ENCODE measurements around the gene ITGB4.

The ITGB4 gene

DNA sequence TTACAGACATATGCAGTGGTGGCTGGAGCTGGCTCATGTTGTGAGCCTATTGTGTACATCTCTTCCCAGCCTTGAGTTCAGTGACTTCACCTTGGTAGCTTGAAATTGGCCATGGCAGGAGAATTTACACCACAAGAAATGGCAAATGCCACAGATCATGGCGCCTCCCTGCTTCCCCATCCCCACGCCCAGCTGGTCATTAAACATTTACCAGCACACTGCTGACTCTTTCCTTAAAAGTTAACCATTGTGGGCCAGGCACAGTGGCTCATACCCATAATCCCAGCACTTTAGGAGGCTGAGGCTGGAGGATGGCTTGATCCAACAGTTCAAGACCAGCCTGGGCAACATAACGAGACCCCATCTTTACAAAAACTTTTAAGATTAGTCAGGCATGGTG is 22.6 kb upstream of the ITGB4 start:
- DNase-seq = no peak

- no peak for DNase-seq
These were observed 20.0 kb upstream of the ITGB4 start for GRCh38 chr17:75701288-75701687.

DNA sequence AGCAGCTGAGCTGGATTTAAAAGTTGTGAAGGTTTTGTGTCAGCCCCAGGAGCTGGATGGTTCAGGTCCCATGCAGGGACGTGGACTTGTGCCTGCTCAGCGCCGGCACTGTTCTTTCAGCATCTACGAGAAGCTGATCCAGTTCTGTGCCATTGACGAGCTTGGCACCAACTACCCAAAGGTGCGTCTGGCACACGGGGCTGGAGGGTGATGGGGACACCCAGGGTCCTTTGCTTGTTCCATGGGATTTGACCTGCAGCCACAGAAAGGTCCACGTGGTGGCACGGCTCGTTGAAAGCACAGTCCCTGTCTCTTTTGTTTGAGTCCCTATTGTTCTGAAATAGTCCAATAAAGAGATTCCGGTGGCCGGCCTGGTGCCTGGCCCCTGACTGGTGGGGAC is 18.1 kb upstream of the ITGB4 start:
- no peak for DNase-seq

- DNase-seq = no peak
These were observed 17.7 kb upstream of the ITGB4 start for GRCh38 chr17:75703591-75703990.

DNA sequence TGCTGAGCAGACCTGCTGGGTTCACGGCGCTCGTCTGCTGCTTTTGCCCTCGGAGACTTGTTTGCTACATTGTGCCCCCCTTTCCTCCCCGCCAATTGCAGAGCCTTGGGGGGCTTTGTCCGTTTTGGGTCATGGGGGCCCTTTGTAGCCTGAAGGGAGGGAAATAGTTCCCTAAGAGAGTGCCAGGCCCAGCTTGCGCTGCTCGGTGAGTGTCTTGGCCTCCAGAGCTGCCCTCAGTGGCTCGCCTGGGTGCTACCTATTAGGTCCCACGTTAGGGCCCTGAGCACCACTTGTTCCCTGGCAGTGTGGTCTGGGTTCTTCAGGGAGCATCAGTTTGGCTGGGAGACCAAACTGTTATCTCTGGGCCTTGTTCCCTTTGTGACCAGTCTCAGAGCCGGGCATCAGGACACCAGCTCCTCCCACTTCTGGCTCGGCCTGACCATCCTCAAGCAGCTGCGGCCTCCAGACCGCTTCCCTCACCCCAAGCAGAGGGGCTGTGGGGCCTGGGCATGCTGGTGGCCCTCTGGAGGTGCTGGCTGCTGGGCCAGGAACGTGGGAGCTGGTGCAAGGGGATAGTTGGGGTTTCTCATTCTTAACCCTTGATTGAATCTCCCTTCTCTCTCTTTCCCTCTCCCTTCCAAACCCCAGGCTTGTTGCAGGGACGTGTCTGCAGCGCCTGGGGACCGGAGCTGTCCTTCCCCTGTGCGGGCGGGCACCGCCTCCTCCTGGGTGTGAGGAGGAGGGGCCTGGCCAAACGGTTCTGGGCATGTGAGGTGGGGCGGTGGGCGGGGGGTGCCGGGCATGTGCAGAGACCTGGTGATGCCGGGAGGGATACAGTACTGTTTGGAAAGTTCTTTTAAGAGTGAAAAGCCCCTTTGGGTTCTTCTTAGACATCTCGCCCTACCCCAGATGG is 16.0 kb upstream of the ITGB4 start:
- DNase-seq = no peak

DNA sequence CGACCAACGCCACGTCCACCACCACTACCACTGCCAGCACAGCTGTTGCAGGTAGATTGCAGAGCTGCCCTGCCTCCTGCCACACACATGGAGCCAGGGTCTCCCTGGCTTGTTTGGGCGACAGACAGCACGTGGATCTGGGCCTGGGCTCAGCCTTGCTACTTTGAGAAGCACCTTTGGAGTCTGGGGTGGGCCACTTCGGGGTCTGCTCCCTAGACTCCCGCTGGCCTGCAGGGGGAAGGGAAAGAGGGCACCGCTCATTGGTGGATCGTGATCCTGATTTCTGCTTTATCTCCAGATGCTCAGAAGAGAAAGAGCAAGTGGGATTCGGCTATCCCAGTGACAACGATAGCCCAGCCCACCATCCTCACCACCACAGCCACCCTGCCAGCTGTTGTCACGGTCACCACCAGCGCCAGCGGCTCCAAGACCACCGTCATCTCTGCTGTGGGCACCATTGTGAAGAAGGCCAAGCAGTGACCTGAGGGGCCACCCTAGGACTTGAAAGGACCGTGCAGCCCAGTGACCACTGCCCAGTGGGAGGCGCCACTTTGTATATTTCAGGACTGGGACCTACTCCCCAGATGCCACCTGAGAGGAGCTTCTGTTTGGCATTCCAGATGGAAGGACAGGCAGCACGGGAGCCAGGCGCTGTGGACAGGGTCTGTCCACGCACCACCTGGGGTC is 15.1 kb upstream of the ITGB4 start:
- no peak for DNase-seq

DNA sequence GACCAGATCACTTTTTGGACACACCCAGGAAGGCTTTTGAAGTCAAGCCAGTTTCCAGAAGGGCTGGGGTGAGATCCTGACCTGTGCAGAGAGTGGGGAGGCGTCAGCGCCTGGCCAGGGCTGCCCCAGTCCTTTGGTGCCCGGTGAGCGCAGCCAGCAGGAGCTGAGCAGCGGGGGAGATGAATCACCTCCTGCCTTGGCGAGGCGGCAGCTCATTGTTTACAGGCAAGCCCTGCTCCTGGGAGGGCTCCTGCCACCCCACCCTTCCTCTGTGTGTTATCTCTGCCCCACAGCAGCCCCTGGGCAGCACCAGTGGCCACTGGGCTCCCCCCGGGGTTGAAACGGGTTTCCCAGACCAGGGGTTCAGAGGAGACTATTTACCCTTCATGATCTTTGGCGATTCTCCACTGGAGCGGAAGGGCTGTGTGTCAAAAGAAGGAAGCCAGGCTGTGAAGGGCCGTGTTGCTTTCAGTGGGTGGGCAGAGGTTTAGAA is 14.1 kb upstream of the ITGB4 start:
- no peak for DNase-seq

GRCh38 chr17:75712446-75712845 is 8.8 kb upstream of the ITGB4 start:
- DNase-seq = no peak

DNA sequence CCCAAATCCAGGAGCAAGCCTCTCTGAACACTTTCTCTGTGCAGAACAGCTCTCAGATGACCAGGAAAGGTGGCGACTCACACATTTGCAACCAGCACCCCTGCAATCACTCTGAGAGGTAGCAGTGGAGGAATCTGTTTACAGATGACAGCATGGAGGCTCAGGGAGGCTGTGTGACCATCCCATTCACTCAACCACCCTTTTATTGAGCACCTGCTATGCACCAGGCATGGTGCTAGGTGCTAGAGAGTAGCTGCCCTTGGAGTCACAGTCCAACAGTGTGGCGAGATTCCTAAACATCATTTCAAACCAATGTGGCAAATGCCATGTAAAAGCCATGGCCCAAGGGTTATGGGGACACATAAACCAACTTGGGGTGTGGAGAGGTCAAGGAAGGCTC is 1.5 kb upstream of the ITGB4 start:
- DNase-seq = no peak

DNA sequence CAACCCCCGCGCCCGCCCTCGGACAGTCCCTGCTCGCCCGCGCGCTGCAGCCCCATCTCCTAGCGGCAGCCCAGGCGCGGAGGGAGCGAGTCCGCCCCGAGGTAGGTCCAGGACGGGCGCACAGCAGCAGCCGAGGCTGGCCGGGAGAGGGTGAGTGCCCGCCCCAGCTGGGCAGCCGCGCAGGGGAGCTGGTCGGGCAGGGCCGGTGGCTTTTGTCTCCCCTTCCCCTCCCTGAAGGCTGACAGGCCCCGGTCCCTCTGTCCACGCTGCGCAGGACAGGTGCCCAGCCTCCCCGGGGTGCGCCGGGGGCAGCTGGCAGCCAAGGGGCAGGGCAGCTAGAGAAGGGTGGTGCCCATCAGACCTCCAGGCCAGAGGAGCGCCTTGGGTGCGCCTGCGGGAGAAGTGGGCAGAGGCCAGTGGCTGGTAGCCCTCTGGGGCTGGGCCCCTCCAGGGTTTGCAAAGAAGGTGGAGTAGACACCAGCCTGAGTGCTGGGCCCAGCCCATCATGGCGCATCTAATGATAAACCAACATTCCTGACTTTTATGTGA is 278 bp downstream of the ITGB4 start:
- DNase-seq = no peak

- no peak for DNase-seq
These were observed 817 bp downstream of the ITGB4 start for GRCh38 chr17:75722076-75722475.

- DNase-seq = no peak
These were observed 1.4 kb downstream of the ITGB4 start for GRCh38 chr17:75722542-75723095.

DNA sequence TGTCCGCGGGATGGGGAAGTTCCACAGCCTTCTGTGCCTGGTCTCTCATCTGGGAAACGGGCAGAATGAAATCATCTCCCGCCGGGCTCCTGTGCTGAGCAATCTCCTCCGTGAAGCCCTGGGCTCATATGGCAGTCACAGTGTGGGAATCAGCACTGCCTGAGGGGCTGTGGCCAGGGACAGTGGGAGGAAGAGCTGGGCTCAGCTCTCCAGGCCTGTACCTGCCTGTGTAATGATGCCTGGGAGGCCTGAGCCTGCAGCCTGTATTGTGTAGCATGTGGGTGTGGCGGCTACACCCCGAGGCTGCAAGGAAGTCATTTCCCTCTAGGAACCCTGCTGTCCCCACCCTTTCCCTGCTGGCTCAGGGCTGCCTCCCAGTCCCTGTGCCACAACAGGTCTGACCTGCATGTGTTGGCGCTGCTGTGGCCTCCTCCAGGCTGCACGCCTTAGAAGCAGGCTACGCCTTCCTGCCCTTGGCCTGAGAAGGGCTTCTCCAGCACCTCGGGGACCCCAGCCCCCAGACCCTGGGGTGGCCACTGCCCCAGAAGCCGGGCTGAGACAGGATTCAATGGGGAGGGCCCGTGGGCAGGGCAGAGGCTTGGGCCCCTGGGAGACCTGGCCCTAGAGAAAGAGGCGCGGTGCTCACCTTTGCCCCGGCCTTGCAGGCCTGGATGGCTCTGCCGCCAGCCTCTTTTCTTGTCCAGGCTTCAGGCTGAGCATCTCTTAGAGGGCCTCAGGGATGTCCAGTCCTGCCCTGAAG is 2.1 kb downstream of the ITGB4 start:
- DNase-seq = no peak

DNA sequence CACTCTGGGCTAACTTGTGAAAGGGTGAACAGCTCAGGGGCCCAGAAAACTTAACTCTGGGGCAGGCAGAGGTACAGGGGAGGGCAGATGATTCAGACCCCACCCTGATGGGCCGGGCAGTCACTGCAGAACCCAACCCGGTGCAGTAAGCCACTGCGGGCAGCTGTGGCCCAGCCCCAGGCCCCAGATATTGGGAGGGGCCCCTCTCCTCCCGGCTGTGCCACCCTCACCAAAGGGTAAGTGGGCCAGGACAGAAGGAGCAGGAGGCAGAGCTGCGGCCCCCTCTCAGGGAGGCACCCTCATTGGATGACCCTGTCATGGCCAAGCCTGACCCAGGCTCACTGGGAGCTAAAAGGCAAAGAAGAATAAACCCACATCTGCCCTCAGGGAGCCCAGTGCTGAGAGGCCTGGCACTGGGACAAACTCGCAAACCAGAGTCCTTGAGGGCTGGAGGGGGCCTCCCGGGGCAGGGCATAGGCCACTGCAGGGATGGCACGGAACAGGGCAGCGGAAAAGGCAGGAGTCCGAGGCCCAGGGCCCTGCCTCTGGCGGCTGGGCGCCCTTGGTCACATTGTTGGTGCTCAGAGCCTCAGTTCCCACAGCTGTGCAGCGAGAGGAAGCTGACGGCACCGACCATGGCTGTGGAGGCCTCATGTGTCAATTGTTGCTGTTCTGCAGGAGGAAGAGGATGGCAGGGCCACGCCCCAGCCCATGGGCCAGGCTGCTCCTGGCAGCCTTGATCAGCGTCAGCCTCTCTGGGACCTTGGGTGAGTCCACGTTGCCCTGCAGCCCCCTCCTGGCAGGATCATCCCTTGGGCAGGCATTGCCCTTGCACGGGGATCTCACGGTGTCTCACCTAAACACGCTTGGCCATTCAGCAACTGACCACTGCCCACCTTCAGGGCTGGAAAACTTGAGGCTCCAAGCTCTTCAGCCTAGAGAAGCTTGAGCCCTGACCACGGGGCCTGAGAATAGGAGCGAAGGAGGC is 3.1 kb downstream of the ITGB4 start:
- DNase-seq = no peak

GRCh38 chr17:75725504-75725903 is 4.2 kb downstream of the ITGB4 start:
- no peak for DNase-seq

- no peak for DNase-seq
These were observed 6.1 kb downstream of the ITGB4 start for GRCh38 chr17:75727391-75727790.

DNA sequence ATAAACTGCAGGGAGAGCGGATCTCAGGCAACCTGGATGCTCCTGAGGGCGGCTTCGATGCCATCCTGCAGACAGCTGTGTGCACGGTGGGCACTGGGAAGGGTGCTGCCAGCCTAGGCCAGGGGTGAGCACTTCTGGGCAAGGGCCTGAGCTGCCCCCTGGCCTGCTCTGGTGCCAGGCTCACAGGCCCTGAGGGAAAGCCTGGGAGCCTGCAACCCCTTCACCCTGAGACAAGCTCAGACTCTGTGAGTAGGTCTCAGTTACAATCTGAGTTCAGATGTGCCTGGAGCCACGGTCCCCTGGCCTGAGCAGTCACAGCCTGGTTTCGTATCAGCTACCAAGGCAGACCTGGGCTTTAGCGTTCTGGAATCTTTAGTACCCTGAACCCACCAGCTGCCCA is 8.1 kb downstream of the ITGB4 start:
- no peak for DNase-seq

DNA sequence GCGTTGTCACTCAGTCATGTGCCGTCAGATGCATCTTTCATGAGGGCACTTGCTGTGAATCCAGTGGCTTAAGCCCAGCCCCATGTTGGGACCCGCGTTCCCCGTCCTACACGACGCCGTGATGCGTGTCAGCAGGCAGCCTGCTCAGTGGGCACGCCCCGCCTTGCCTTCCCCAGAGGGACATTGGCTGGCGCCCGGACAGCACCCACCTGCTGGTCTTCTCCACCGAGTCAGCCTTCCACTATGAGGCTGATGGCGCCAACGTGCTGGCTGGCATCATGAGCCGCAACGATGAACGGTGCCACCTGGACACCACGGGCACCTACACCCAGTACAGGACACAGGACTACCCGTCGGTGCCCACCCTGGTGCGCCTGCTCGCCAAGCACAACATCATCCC is 8.8 kb downstream of the ITGB4 start:
- DNase-seq = no peak

GRCh38 chr17:75731086-75731715 is 9.9 kb downstream of the ITGB4 start:
- DNase-seq = no peak

GRCh38 chr17:75731716-75732498 is 10.6 kb downstream of the ITGB4 start:
- no peak for DNase-seq
